NOMO-1 treated with DMSO at 0.1 percent for 48 hours (cell line): ENCODE data around the gene IL1RL2.

ENCODE experiments used
- DNase-seq: peaks from one replicate; lab custom pipeline; 2025; ENCODE audit not compliant: unreplicated experiment; lab: John Stamatoyannopoulos, UW

The IL1RL2 gene

GRCh38 chr2:102238039-102238756, 51.4 kb downstream of the IL1RL2 start:
- DNase-seq = no peak

DNA sequence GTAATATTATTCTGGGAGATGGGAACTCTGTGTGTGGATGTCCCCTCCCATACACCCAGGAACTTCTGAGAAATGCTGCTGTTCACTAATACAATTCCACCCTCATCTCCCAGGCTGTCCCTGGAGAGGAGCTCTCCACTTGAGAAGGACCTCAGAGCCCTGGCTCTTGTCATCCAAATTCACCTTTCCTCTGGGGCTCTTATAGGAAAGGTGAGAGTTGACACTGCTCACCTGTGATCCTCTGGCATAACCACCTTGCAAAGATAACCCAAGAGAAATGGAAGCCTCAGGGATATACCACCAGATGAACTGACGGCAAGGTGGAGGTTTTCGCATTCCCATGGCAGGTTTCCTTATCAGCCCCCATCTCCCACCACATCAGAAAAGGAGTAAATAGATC, 52.0 kb downstream of the IL1RL2 start:
- no peak for DNase-seq

DNA sequence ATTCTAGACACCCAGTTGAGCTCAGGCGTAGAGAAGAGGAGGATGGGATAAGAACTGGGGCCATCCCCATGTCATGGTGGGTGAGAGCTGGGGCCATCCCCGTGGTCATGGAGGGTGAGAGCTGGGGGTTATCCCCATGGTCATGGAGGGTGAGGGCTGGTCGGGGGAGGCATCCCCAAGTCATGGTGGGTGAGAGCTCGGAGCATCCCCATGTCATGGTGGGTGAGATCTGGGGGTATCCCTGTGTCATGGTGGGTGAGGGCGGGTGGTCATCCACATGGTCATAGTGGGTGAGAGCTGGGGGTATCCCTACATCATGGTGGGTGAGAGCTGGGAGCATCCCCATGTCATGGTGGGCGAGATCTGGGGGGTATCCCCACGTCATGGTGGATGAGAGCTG, 52.5 kb downstream of the IL1RL2 start:
- DNase-seq = no peak

DNA sequence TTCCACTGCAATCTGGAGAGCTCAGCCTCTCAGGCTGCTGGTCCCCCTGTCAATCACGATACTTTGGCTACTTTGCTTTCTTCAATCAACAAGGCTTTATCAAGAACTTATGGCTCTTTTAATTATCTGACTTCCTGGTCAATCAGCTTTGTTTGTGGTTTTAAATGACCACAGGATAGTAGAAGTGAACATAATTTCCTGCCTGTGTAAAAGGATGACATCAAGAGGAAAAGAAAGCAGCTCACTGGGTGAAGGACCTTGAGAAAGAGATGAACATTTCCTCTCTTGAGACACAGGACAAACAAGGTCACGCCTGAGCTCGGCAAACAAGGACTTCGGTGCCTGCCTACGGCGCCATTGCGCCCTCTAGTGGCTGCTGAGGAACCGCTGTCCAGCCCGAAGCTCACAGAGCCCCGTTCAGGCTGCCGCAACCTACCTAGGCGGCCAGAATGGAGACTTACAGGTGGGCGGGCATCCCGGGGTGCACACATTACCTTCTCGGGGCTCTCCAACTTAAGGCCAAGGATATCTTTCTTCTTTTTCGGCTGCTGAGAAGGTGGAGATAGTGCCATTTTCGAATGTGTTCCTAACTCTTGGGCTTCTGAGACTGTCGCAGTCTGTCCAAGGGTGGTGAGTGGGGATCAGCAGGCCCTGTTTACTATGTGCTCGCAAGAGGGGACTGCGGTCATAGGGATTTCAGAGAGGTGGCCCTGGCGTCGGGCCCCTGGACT, 54.0 kb downstream of the IL1RL2 start:
- peak; percentile 98 for DNase-seq

DNA sequence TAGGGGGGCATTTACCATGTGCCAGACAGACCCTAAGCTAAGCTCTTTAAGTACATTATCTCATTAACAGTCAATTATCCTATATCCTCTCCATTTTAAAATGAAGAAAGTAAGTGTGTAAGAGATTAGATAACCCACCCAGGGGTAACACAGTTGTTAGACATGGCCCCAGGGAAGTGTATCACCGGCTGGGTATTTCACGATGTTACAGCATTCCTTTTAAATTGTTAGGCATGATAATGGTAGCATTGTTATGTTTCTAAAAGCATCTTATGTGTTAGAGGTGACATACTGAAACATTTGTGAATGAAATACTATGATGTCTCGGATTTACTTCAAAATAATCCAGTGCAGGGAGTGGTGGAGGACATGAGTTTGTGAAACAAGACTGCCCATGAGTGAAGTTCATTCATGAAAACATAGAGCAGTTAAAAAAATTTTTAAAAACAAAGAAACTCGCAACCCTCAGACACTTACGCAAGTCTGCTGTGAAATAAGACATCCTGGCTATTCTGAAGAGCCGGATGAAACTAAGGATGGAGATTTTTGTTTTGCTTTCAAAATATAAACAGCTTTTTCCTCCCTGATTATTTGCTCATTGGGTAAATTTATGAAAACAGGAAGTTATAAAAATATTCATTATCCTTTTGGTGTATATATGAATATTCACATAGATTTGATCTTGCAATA, 54.9 kb downstream of the IL1RL2 start:
- DNase-seq = no peak

DNA sequence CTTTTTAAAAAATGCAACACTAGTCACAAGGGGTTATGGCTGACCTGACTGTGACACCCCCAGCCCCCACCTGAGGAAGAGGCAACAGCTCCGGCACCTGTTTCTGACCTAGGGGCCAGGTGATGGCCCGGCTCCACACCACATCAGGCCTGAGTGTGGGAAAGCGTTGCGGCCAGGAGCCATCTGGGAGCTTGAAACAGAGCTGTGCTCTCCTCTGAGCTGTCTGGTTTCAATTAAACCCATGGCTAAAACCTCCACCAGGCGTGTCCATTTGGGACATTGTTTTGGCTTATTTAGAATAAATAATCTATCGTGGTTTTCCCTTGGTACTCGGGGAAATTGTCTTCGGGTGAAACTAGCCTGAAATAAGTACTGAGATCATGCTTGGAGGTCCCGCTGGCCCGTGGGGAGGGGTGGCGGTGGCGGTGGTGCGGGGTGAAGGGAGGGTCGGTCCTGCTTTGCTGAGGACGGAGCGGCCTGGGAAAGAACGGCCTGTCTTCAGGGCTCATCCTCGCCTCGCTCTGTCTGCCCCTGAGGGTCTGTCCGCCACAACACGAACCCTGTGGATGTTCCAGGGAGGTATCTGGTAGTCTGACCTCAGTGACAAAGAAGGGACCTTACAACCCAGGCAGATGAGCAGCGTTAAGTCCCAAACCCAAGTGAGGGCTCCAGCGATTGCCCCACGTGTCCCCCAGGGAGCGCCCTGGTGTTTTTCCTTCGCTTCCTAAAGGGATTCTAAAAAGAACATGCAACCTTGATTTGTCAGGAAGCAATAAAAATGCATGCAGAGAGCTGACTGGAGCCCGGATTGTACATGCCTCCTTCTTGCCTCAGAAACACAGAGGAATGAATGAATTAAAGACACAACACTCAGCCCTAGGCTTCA, 58.7 kb downstream of the IL1RL2 start:
- DNase-seq = no peak

DNA sequence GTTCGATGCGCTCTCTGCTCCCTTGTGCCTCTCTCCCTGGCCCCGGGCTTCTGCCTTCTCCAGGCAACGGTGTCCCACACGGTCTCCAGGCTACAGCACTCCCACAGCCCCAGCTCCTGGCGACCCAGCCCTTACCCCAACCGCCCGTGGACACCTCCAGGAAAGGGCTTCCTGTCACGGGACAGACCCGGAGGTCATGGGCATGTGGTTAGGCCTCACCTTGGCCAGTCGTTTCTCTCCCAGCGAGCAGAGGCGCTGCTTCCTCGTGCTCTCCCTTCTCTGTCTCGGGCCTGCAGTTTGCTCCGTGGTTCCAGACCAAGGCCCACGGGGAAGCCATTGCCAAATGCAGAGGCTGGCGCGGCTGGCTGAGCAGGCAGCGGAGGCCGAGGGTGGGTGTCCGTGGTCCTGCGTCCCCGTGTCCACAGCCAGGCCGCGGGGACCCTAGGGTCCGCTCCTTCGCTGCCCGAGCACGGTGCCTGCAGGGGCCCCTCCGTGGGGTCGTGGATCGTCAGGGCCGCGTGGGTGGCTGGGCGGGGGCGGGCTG, 63.5 kb downstream of the IL1RL2 start:
- no peak for DNase-seq

GRCh38 chr2:102251042-102251848, 64.4 kb downstream of the IL1RL2 start:
- DNase-seq = peak; percentile 40

DNA sequence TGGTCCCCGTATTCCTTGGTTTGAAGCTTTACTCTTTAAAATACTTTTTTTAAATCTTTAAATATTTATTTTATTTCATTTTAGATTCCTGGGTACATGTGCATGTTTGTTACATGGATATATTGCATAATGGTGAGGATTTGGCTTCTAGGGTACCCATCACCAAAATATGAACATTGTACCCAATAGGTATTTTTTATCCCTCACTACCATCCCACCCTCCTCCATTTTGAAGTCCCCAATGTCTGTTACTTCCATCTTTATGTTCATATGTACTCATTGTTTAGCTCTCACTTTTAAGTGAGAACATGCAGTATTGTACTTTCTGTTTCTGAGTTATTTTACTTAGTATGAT, 65.0 kb downstream of the IL1RL2 start:
- DNase-seq = no peak

DNA sequence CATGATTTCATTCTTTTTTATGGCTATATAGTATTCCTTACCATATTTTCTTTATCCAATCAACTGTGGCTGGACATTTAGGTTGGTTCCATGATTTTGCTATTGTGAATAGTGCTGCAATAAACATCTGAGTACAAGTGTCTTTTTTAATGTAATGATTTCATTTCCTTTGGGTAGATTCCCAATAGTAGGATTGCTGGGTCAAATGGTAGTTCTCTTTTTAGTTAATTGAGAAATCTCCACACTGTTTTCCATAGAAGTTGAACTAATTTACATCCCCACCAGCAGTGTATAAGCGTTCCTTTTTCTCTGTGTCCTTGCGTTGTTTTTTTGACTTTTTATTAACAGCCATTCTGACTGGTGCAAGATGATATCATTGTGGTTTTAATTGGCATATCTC, 65.4 kb downstream of the IL1RL2 start:
- DNase-seq = no peak

- no peak for DNase-seq
Measured at GRCh38 chr2:102253140-102253752, 66.4 kb downstream of the IL1RL2 start.

DNA sequence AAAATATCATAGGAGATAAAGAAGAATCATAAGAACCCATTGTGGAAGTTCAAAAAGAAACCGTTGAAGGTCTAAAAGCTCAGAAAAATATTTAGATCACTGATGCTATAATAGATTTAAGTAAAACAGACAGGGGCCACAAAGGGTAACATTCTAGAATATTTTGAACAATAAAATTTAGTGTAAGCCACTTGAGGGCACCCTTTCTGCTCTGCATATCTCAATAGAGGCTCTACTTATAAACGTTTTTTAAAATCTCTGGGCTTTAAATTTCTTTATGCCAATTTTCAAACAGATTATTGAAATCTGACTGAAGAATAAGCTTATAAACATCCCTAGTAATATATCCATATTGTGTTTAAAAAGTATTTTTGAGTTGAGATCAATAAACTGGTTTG, 66.9 kb downstream of the IL1RL2 start:
- peak; percentile 42 for DNase-seq

- DNase-seq = peak; percentile 13
Measured at GRCh38 chr2:102256276-102256675, 69.5 kb downstream of the IL1RL2 start.

DNA sequence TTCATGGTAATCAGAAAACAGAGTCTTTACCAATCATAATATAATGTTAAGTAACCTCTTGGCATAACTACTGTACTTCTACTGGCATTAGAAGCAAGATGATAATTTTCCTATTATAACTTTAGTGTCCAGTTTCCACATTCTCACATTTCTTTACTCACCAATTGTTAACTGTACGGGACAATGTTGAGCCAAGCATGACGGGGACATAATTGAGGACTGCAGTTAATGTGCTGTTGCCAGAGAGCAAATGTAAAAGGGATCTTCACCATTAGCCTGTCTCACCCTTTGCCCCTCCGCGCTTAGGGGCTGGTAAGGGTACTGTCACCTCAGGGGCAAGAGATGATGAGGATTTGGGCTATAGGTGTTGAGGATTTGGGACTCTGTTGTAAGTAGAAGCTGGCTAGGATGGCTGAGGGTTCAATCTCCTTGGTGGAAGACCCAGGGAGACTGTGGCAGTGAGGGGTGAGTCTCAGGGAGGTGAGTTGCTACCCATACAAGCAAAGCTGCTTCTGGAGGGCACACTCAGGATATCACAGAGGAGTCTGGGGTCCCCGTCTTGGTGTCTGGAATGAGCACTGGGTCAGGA, 70.1 kb downstream of the IL1RL2 start:
- DNase-seq = no peak

- no peak for DNase-seq
Measured at GRCh38 chr2:102258025-102258385, 71.2 kb downstream of the IL1RL2 start.

- peak; percentile 80 for DNase-seq
Measured at GRCh38 chr2:102258386-102259074, 71.7 kb downstream of the IL1RL2 start.

GRCh38 chr2:102261467-102262135, 74.8 kb downstream of the IL1RL2 start:
- DNase-seq = peak; percentile 25
